Sigmoid colon (tissue), 4 donors: Measurements from ENCODE around the gene RSRP1.

ENCODE experiments used
- EP300 ChIP-seq, 4 donors: sonication (generic); formaldehyde crosslinking; IDR thresholded peaks; one replicate each; pipeline ENCODE4 v1.6.1; 2017; ENCODE audit warnings: antibody characterized with exemption in 4 of 4
- POLR2A ChIP-seq, 2 donors: fragments of 450-650 bp; IDR thresholded peaks; one replicate each; pipeline ENCODE4 v1.6.1; 2016; ENCODE audit warnings: antibody characterized with exemption in 2 of 2, mild to moderate bottlenecking in 2 of 2, moderate library complexity in 2 of 2
- POLR2AphosphoS5 ChIP-seq, 4 donors: sonication (generic); formaldehyde crosslinking; IDR thresholded peaks; one replicate each; pipeline ENCODE4 v1.6.1; 2017; ENCODE audit warnings: antibody characterized with exemption in 4 of 4
- TF ChIP-seq, protein P1 (sequence below), 4 experiments: fragments of 450-650 bp in 3 of 4; fragments of 200-600 bp in 1 of 4; IDR thresholded peaks; one replicate each; pipeline ENCODE4 v1.5.1; 2016 to 2019; ENCODE audit warnings: antibody characterized with exemption in 4 of 4, mild to moderate bottlenecking in 3 of 4, moderate library complexity in 2 of 4

DNA sequence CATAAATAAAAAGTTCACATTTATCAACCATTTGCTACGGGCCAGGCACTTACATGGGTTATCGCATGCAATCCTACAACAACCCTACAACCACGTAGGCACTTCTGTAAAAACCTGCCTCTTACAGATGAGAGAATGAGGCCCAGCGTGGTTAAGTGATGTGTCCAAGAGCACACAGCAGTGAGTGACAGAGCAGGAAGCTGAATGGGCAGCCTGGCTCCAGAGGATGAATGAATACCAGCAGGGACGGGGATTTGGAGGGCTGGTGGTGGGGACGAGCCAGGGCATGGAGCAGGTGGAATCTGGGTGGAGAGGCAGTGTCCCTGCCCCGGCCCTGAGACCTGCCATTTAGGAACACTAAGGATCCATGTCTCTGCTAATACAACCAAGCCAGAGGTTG lies 50.4 kb downstream of the RSRP1 start:
- TF ChIP-seq POLR2AphosphoS5 (IDR thresholded peaks at IDR 0.05) (no peak), POLR2A (IDR thresholded peaks at IDR 0.05) (no peak), EP300 (IDR thresholded peaks at IDR 0.05) (no peak)
- TF ChIP-seq, protein P1, sequence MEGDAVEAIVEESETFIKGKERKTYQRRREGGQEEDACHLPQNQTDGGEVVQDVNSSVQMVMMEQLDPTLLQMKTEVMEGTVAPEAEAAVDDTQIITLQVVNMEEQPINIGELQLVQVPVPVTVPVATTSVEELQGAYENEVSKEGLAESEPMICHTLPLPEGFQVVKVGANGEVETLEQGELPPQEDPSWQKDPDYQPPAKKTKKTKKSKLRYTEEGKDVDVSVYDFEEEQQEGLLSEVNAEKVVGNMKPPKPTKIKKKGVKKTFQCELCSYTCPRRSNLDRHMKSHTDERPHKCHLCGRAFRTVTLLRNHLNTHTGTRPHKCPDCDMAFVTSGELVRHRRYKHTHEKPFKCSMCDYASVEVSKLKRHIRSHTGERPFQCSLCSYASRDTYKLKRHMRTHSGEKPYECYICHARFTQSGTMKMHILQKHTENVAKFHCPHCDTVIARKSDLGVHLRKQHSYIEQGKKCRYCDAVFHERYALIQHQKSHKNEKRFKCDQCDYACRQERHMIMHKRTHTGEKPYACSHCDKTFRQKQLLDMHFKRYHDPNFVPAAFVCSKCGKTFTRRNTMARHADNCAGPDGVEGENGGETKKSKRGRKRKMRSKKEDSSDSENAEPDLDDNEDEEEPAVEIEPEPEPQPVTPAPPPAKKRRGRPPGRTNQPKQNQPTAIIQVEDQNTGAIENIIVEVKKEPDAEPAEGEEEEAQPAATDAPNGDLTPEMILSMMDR (IDR thresholded peaks at IDR 0.05): no peak
